NCI-H1694 (cell line): Measurements from ENCODE around the gene EPM2A.
A peak's percentile ranks its signal among the peaks of the same experiment; 100 is the strongest.

ENCODE experiments used
- DNase-seq: peaks from one replicate; lab custom pipeline; 2025; lab: John Stamatoyannopoulos, UW

Gene EPM2A

GRCh38 chr6:145670311-145670710 is 65.0 kb downstream of the EPM2A start:
- DNase-seq, result no peak

GRCh38 chr6:145669627-145670034 is 65.7 kb downstream of the EPM2A start:
- DNase-seq, result no peak

- DNase-seq, result no peak
Observed at GRCh38 chr6:145668844-145669243, 66.5 kb downstream of the EPM2A start.

GRCh38 chr6:145660676-145661075 is 74.6 kb downstream of the EPM2A start:
- DNase-seq, result no peak

GRCh38 chr6:145656128-145656527 is 79.2 kb downstream of the EPM2A start:
- DNase-seq, result no peak

- DNase-seq, result no peak
Observed at GRCh38 chr6:145652572-145652971, 82.7 kb downstream of the EPM2A start.

GRCh38 chr6:145651988-145652387 is 83.3 kb downstream of the EPM2A start:
- DNase-seq, result no peak

GRCh38 chr6:145648149-145648548 is 87.2 kb downstream of the EPM2A start:
- DNase-seq, result no peak

- no peak for DNase-seq
Observed at GRCh38 chr6:145647602-145648001, 87.7 kb downstream of the EPM2A start.

GRCh38 chr6:145643760-145644159 is 91.6 kb downstream of the EPM2A start:
- no peak for DNase-seq

GRCh38 chr6:145633981-145634627 is 101.2 kb downstream of the EPM2A start:
- DNase-seq, result peak; percentile 74

GRCh38 chr6:145632971-145633370 is 102.3 kb downstream of the EPM2A start:
- DNase-seq, result no peak

GRCh38 chr6:145631374-145631773 is 103.9 kb downstream of the EPM2A start:
- no peak for DNase-seq

GRCh38 chr6:145630598-145630997 is 104.7 kb downstream of the EPM2A start:
- no peak for DNase-seq

- DNase-seq, result no peak
Observed at GRCh38 chr6:145629478-145629877, 105.8 kb downstream of the EPM2A start.

GRCh38 chr6:145627451-145627850 is 107.9 kb downstream of the EPM2A start:
- DNase-seq, result no peak

- DNase-seq, result no peak
Observed at GRCh38 chr6:145626857-145627256, 108.5 kb downstream of the EPM2A start.

- DNase-seq, result no peak
Observed at GRCh38 chr6:145623231-145623630, 112.1 kb downstream of the EPM2A start.

- no peak for DNase-seq
Observed at GRCh38 chr6:145621776-145622175, 113.5 kb downstream of the EPM2A start.

GRCh38 chr6:145620088-145620487 is 115.2 kb downstream of the EPM2A start:
- DNase-seq, result no peak

GRCh38 chr6:145609521-145609920 is 125.8 kb downstream of the EPM2A start:
- no peak for DNase-seq

GRCh38 chr6:145608850-145609249 is 126.5 kb downstream of the EPM2A start:
- DNase-seq, result no peak

- no peak for DNase-seq
Observed at GRCh38 chr6:145603991-145604390, 131.3 kb downstream of the EPM2A start.

GRCh38 chr6:145603424-145603833 is 131.9 kb downstream of the EPM2A start:
- DNase-seq, result no peak
